GM21723 (cell line): ENCODE data around the gene RNU1-3.
"Not testable (repeated sequence)": the region's sequence is repeated elsewhere in the genome, so short reads cannot be mapped to it uniquely, and the experiment has no call there.

ENCODE experiments used
- ATAC-seq: cut with Tn5 transposase; IDR thresholded peaks from one replicate; pipeline ENCODE4 v1.9.1; 2021; ENCODE audit warnings: mild to moderate bottlenecking, moderate library complexity; ENCODE audit not compliant: unreplicated experiment

Gene RNU1-3

GRCh38 chr1:16694308-16694702, 27.6 kb upstream of the RNU1-3 start:
- not testable (repeated sequence) for ATAC-seq

GRCh38 chr1:16693449-16694307, 26.9 kb upstream of the RNU1-3 start:
- ATAC-seq = not testable (repeated sequence)

GRCh38 chr1:16692717-16693448, 26.1 kb upstream of the RNU1-3 start:
- not testable (repeated sequence) for ATAC-seq

- ATAC-seq = not testable (repeated sequence)
These were observed 25.5 kb upstream of the RNU1-3 start for GRCh38 chr1:16692283-16692682.

GRCh38 chr1:16690971-16691682, 24.4 kb upstream of the RNU1-3 start:
- ATAC-seq = not testable (repeated sequence)

DNA sequence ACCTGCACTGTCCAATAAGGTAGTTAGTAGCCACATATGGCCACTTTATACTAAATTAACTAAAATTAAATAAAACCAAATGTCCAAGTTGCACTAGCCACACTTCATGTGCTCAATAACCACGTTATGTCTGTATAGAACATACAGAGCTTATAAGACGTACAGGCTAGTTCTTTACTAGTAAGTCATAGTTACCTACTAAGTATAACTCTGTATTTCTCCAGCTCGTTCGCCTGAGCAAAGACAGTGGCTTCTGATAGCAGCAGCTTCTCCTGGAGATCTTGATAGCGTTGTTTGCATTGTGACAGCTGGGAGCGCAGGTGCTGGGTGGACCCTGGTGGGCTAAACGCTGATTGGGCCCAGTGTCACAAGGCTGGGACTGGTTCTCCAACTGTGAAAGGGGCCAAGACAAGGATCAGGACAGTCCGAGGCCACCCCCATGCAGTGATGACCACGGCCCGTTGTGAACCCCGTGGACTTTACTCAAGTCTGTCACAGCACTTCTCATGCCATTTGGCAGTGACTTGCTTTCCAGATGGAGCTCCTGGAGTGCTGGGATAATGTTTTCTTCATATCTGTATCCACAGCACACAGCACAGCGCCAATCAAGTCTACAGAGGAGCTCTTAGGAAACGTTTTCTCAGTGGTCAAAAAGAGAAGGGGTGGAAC, 20.5 kb upstream of the RNU1-3 start:
- not testable (repeated sequence) for ATAC-seq

DNA sequence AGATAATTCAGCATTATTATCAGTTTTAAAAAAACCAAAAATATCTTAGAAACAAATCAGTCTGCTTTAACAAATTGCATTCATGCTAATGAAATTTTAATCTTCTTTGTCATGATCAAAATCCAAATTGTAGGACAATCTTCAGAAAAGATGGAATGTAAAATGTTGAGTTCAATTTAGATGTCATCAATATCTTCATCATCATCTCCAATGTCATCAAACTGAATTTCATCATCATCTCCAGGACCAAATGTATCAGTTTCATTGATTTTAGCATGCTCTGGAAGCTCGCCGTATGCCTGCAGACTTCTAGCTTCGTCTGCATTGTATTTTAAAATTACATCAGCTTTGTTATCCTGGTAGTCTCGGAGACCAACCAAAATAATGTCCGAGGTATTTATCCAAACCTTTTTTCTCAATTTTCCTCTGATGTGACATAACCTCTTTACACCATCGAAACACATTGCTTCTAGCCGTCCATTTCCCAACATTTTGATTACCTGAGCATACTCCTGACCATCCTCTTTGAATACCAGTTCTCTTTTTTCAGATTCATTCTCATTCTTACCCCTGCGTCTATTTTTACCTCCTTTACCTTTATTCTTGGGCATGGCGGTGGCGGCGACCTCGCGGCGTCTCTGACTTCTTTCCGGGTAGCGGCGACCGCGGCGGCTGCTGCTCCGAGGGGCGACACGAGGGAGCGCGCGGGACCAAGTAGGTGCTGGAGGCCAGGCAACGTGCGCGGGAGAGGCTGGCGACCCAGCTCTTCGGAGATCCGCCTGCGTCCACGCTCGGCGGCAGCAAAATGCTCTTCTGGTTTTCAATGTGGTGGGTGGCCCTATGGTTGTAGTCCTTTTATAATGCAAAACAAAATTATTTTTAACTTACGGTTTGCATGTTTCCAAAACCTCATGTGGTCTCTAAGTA, 19.0 kb upstream of the RNU1-3 start:
- not testable (repeated sequence) for ATAC-seq

- not testable (repeated sequence) for ATAC-seq
These were observed 18.1 kb upstream of the RNU1-3 start for GRCh38 chr1:16684738-16685337.

GRCh38 chr1:16684152-16684551, 17.4 kb upstream of the RNU1-3 start:
- ATAC-seq = not testable (repeated sequence)

DNA sequence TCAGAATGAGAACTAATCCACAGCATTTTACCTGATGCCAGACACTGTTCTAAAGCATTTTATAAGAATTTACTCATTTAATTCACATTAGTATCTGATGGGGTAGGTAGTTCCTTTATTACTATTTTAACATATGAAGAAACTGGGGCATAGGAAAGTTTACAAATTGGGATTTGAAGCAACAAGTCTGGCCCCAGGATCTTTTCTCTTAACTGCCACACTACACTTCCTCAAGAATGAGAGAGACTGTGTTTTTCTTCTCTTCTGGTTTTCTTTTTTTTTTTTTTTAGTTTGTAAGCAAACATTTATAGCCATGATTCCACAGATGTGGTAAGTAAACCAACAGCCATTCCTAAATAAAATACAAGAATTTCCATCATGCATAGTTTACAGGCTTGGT, 16.1 kb upstream of the RNU1-3 start:
- not testable (repeated sequence) for ATAC-seq

GRCh38 chr1:16680366-16680765, 13.6 kb upstream of the RNU1-3 start:
- ATAC-seq = not testable (repeated sequence)

GRCh38 chr1:16677552-16678431, 11.0 kb upstream of the RNU1-3 start:
- ATAC-seq = no peak

DNA sequence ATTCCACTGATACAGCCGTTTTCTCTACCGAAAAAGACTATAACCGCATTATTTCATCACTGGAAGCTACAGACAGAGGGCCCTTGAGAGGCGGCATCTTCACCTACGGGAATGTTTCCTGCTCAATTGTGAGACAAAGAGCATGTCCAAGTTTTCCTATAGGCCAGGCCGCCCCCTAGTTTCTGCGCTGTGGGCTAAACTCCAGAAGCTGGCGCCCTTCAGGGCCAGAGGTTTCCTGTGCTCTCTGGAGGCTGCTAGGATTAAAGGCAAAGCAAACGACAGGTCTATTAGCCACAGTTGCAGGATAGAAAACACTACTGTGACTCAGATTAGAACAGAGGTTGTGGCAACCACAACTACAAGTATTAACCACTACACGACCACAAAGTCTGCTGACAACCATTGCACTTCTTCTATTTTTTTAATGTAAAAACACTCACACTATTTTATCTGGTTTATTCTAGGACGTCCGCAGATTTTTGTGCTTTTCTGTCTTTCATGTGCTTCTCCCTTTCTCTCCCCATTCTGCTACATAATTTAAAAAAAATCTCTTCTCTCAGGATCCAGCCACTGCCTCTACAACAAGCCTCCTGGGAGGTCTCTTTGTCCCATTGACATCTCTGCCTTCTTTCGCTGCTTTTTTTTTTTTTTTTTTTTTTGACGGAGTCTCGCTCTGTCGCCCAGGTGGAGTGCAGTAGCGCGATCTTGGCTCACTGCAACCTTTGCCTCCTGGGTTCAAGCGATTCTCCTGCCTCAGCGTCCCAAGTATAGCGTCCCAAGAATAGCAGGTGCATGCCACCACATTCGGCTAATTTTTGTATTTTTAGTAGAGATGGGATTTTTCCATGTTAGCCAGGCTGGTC, 10.1 kb upstream of the RNU1-3 start:
- ATAC-seq = not testable (repeated sequence)

GRCh38 chr1:16675118-16675510, 8.4 kb upstream of the RNU1-3 start:
- ATAC-seq = not testable (repeated sequence)

DNA sequence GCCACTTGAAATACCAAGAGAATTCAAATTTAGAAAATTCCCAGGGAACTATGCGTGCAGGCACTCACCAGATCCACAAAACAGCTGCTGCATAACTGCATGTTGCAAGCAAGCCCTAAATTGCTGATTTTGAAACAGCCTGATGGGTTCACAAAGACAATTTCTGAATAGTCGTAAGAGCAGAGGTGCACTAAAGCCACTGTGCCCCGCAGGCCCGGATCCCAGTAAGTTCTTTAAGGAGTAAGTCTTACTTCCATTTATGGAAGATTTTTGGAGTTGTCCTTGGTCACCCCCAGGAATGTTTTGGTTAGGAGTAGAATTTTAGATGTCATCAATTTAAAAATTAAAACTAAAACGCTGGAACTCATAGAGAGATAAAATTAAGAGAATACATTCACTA, 7.2 kb upstream of the RNU1-3 start:
- ATAC-seq = not testable (repeated sequence)

DNA sequence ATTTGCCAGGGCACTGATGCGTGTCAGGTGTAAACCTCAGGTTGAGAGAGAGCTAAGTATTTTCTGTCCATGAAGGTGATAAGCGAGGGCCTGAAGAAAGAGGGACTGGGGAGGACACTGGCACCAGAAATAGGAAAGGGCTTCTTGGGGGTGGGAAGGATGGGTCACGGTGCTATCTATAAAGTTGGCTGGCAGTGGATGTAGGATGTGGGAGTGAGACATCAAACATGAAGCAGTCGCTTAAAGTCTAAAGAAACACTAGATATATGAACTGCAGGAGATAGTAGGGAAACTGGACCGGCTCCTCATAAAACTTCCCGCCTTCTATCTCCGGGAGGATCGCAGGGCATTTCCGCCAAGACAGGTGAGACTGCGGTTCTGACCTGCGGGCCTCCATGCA, 912 bp downstream of the RNU1-3 start:
- not testable (repeated sequence) for ATAC-seq

DNA sequence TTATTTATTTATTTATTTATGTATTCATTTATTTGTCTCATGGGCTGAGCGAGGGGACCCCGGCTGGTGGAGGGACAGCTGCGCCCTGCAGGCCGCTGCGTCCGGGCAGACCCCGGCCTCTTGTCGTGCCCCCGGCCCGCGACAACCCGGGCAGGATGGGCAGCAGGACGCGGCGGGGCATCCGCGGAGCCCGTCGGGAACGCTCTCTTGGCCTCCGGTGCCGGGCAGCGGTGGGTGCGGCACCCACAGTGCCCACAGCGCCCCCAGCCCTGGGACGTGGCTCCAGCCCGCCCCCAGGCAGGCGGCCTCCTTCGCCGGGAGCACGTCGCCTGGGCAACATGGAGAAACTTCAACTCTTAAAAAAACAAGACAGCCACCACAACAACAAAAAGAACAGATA, 8.5 kb downstream of the RNU1-3 start:
- not testable (repeated sequence) for ATAC-seq
